ENCODE results near the gene OSTN. TPM values are rescaled to one million over a fixed set of nuclear protein-coding genes. Genes with fewer than 3 reads are reported as not detected.
"Not testable (repeated sequence)": the region's sequence is repeated elsewhere in the genome, so short reads cannot be mapped to it uniquely, and the experiment has no call there.

OSTN gene
- polyA plus RNA-seq (ENCODE audit: low read depth in 6 of 6): not detected

GRCh38 chr3:191198932-191199331 lies at the start of gene OSTN:
OSTN (plus strand) TSS chr3:191199241; CDS start chr3:191212533, 13,292 bp downstream.
- H3K9me3 Mint-ChIP-seq: no peaks in the 10 kb centered on the region
- H3K27ac Mint-ChIP-seq: no peak within 1 kb of the TSS
- DNase-seq: no peak
- no peak within 1 kb of the TSS for H3K4me3 Mint-ChIP-seq
- peaks cover 0 to 9% (median 8%) of the 10 kb centered on the region in 3 donors for H3K27me3 Mint-ChIP-seq
- ATAC-seq (ENCODE audit: low read depth in 2 of 2): no peak
- no peaks in the 10 kb centered on the region for H3K36me3 Mint-ChIP-seq
- H3K4me1 Mint-ChIP-seq: no peaks in the 10 kb centered on the region

GRCh38 chr3:191151653-191152052 lies 47.4 kb upstream of the OSTN start:
- Mint-ChIP-seq H3K4me1 (peaks cover 0 to 6% (median 0%) of the 10 kb centered on the region in 3 donors), H3K4me3 (no peak overlapping the region), H3K27me3 (no peaks in the 10 kb centered on the region), H3K9me3 (peaks cover 6 to 45% (median 37%) of the 10 kb centered on the region in 7 donors), H3K27ac (no peak overlapping the region), H3K36me3 (peaks cover 18 to 25% of the 10 kb centered on the region in 2 donors)
- ATAC-seq (ENCODE audit: low read depth in 2 of 2) (no peak), DNase-seq (no peak)

GRCh38 chr3:191154827-191155226 lies 44.2 kb upstream of the OSTN start:
- no peak for ATAC-seq (ENCODE audit: low read depth in 2 of 2)
- peaks cover 6 to 54% (median 36%) of the 10 kb centered on the region in 7 donors for H3K9me3 Mint-ChIP-seq
- no peak for DNase-seq
- H3K4me3 Mint-ChIP-seq: no peak overlapping the region
- peaks cover 0 to under 1% (median 0%) of the 10 kb centered on the region in 3 donors for H3K27me3 Mint-ChIP-seq
- H3K4me1 Mint-ChIP-seq: no peaks in the 10 kb centered on the region
- H3K27ac Mint-ChIP-seq: no peak overlapping the region
- H3K36me3 Mint-ChIP-seq: peaks cover 18 to 25% of the 10 kb centered on the region in 2 donors

GRCh38 chr3:191158247-191158646 lies 40.8 kb upstream of the OSTN start:
- peaks cover 11 to 55% (median 36%) of the 10 kb centered on the region in 7 donors for H3K9me3 Mint-ChIP-seq
- DNase-seq (no peak), ATAC-seq (ENCODE audit: low read depth in 2 of 2) (no peak)
- peaks cover 0 to 10% (median 0%) of the 10 kb centered on the region in 3 donors for H3K27me3 Mint-ChIP-seq
- peaks cover 23 to 27% of the 10 kb centered on the region in 2 donors for H3K36me3 Mint-ChIP-seq
- H3K4me3 Mint-ChIP-seq: no peak overlapping the region
- no peak overlapping the region for H3K27ac Mint-ChIP-seq
- H3K4me1 Mint-ChIP-seq: no peaks in the 10 kb centered on the region

DNA sequence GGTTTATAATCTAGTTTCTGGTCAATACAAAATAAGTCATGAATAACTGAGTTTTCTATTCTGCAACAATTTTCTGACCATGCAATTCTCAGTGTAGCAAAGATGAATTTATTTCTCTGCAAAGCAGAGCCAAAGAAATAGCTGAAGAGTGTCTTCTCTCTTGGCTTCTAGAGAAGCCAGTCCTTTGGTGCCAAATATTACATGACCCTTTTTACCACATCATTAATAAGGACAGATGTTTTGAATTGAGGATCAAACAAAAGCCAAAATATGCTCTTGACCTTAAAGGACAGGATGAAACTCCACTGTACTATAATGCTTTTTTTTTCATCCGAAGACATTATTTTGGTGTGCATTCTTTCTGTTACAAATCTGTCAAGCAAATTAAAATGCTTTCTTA lies 40.2 kb upstream of the OSTN start:
- H3K36me3 Mint-ChIP-seq: peaks cover 17 to 23% of the 10 kb centered on the region in 2 donors
- H3K4me3 Mint-ChIP-seq: no peak overlapping the region
- no peaks in the 10 kb centered on the region for H3K4me1 Mint-ChIP-seq
- peaks cover 0 to 10% (median 0%) of the 10 kb centered on the region in 3 donors for H3K27me3 Mint-ChIP-seq
- H3K27ac Mint-ChIP-seq: no peak overlapping the region
- peaks cover 11 to 51% (median 30%) of the 10 kb centered on the region in 7 donors for H3K9me3 Mint-ChIP-seq
- ATAC-seq (ENCODE audit: low read depth in 2 of 2) (no peak), DNase-seq (no peak)

- peaks cover 0 to 4% (median 0%) of the 10 kb centered on the region in 3 donors for H3K27me3 Mint-ChIP-seq
- DNase-seq: no peak
- no peak for ATAC-seq (ENCODE audit: low read depth in 2 of 2)
- H3K9me3 Mint-ChIP-seq: peaks cover 0 to 14% (median 6%) of the 10 kb centered on the region in 7 donors
- no peaks in the 10 kb centered on the region for H3K4me1 Mint-ChIP-seq
- H3K4me3 Mint-ChIP-seq: no peak overlapping the region
- H3K27ac Mint-ChIP-seq: no peak overlapping the region
- peaks cover 0 to 9% of the 10 kb centered on the region in 2 donors for H3K36me3 Mint-ChIP-seq
Measured at GRCh38 chr3:191165802-191166201, 33.2 kb upstream of the OSTN start.

DNA sequence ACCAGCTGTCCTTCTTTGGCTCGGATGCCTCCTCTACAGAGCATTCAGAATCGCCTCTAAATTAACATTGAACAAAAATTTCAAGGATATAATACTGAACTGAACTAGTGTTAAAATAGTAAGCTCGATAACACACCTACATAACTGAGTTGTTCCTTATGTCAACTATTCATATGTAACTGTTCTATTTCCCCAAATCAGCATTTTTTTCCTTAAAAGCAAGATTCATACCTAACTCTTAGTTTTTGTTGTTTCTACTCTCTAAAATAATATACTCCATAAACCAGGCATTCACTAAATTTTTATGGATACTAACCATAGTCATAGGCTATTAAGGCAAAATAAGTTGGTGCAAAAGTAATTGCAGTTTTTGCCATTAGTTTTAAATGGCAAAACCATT lies 32.7 kb upstream of the OSTN start:
- no peaks in the 10 kb centered on the region for H3K4me1 Mint-ChIP-seq
- peaks cover 0 to 9% of the 10 kb centered on the region in 2 donors for H3K36me3 Mint-ChIP-seq
- DNase-seq: no peak
- peaks cover 0 to 14% (median 6%) of the 10 kb centered on the region in 7 donors for H3K9me3 Mint-ChIP-seq
- no peak overlapping the region for H3K27ac Mint-ChIP-seq
- no peak for ATAC-seq (ENCODE audit: low read depth in 2 of 2)
- H3K27me3 Mint-ChIP-seq: peaks cover 0 to 5% (median 0%) of the 10 kb centered on the region in 3 donors
- no peak overlapping the region for H3K4me3 Mint-ChIP-seq

DNA sequence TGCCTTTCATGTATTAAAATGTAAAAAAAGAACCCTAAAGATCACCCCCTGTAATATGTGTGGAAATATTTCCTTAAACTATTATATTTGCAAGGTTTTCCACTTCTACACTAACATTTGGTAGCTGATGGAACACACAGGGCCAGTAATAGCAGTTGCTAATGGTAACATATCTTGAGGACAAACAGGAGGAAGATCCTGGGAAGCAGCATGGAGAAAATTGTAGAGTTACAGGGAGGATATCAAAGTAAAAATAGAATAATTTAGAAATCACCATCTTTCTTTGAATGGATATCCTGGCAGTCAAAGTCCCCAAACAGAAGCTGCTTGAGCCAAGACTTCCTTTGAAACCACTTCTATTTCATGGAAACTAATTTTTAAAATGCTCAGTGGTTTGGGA lies 29.5 kb upstream of the OSTN start:
- H3K9me3 Mint-ChIP-seq: peaks cover 0 to under 1% (median 0%) of the 10 kb centered on the region in 7 donors
- peaks cover 0 to 5% (median 4%) of the 10 kb centered on the region in 3 donors for H3K27me3 Mint-ChIP-seq
- DNase-seq (no peak), ATAC-seq (ENCODE audit: low read depth in 2 of 2) (no peak)
- no peak overlapping the region for H3K27ac Mint-ChIP-seq
- no peak overlapping the region for H3K4me3 Mint-ChIP-seq
- H3K36me3 Mint-ChIP-seq: no peaks in the 10 kb centered on the region
- H3K4me1 Mint-ChIP-seq: no peaks in the 10 kb centered on the region

DNA sequence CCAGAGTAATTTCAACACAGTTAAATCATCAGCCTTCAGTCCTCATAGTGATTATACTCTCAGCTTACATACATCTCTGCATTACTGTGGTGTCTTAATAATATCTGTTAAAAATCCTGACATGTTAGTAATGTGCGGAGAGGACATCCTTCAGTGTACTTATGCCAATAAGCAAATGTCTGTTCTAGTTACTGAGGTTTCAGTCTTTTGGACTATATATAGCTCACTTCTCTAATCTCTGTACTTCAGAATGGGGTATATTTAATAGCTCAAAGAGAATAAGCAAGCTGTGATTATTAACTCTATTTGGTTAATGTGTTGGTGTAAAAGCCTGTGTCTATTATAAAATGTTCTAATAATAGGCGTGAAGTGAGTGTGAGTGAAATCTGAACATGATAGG lies 28.9 kb upstream of the OSTN start:
- DNase-seq (no peak), ATAC-seq (ENCODE audit: low read depth in 2 of 2) (no peak)
- no peaks in the 10 kb centered on the region for H3K36me3 Mint-ChIP-seq
- no peak overlapping the region for H3K4me3 Mint-ChIP-seq
- H3K27ac Mint-ChIP-seq: no peak overlapping the region
- H3K4me1 Mint-ChIP-seq: no peaks in the 10 kb centered on the region
- H3K9me3 Mint-ChIP-seq: no peaks in the 10 kb centered on the region
- H3K27me3 Mint-ChIP-seq: peaks cover 0 to 5% (median 4%) of the 10 kb centered on the region in 3 donors

DNA sequence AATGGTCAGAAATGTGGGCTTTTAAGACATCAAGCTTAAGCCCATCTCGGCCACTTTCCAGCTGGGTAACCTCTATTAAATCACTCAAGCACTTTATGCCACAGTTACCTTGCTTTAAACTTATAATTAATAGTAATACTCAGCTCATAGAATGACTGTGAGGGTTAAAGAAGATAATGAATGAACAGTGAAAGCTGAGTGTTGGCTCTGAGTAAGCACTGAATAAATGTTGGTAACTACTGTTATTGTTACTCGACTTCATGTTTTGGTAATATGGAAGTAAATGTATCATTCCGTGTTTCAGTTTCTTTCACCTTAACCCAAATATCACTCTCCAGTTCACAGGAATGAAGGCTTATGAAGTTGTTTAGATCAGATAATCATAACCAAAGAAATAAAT lies 23.9 kb upstream of the OSTN start:
- H3K9me3 Mint-ChIP-seq: peaks cover 0 to 16% (median 3%) of the 10 kb centered on the region in 7 donors
- H3K27ac Mint-ChIP-seq: no peak overlapping the region
- peaks cover 0 to 5% (median 4%) of the 10 kb centered on the region in 3 donors for H3K27me3 Mint-ChIP-seq
- DNase-seq (no peak), ATAC-seq (ENCODE audit: low read depth in 2 of 2) (no peak)
- no peak overlapping the region for H3K4me3 Mint-ChIP-seq
- no peaks in the 10 kb centered on the region for H3K36me3 Mint-ChIP-seq
- no peaks in the 10 kb centered on the region for H3K4me1 Mint-ChIP-seq

- Mint-ChIP-seq H3K9me3 (peaks cover 0 to 23% (median 4%) of the 10 kb centered on the region in 7 donors), H3K36me3 (no peaks in the 10 kb centered on the region), H3K27ac (no peak overlapping the region), H3K4me1 (no peaks in the 10 kb centered on the region), H3K4me3 (no peak overlapping the region), H3K27me3 (peaks cover 0 to 5% (median 4%) of the 10 kb centered on the region in 3 donors)
- DNase-seq: no peak
- ATAC-seq (ENCODE audit: low read depth in 2 of 2): no peak
Measured at GRCh38 chr3:191176038-191176785, 22.8 kb upstream of the OSTN start.

GRCh38 chr3:191185382-191185781 lies 13.7 kb upstream of the OSTN start:
- H3K36me3 Mint-ChIP-seq; H3K4me3 Mint-ChIP-seq; ATAC-seq (ENCODE audit: low read depth in 2 of 2); H3K27ac Mint-ChIP-seq; H3K27me3 Mint-ChIP-seq; DNase-seq; H3K4me1 Mint-ChIP-seq: not testable (repeated sequence)
- H3K9me3 Mint-ChIP-seq: peaks cover 1 to 14% (median 3%) of the 10 kb centered on the region in 7 donors

DNA sequence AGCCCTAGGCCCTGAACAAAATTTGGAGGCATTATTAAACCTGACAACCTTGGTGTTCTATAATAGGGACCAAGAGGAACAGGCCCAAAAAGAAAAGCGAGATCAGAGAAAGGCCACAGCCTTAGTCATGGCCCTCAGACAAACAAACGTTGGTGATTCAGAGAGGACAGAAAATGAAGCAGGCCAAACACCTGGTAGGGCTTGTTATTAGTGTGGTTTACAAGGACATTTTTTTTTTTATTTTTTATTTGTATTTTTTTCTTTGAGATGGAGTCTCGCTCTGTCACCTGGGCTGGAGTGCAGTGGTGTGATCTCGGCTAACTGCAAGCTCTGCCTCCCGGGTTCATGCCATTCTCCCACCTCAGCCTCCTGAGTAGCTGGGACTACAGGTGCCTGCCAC lies 10.8 kb upstream of the OSTN start:
- H3K27ac Mint-ChIP-seq; H3K27me3 Mint-ChIP-seq; ATAC-seq (ENCODE audit: low read depth in 2 of 2); DNase-seq; H3K4me1 Mint-ChIP-seq; H3K36me3 Mint-ChIP-seq: not testable (repeated sequence)
- peaks cover 1 to 13% (median 3%) of the 10 kb centered on the region in 7 donors for H3K9me3 Mint-ChIP-seq
- peak overlapping the region in 1 of 8 donors; percentile 38 for H3K4me3 Mint-ChIP-seq

- not testable (repeated sequence) for H3K27ac Mint-ChIP-seq; H3K27me3 Mint-ChIP-seq; H3K36me3 Mint-ChIP-seq; H3K4me1 Mint-ChIP-seq; H3K4me3 Mint-ChIP-seq; ATAC-seq (ENCODE audit: low read depth in 2 of 2); DNase-seq; H3K9me3 Mint-ChIP-seq
Measured at GRCh38 chr3:191192270-191192669, 6.8 kb upstream of the OSTN start.
